Left colon (tissue), 2 donors: Measurements from ENCODE around the gene CAP1. TPM values are rescaled to one million over a fixed set of nuclear protein-coding genes. Genes with fewer than 3 reads are reported as not detected.
"Not testable (repeated sequence)": the region's sequence is repeated elsewhere in the genome, so short reads cannot be mapped to it uniquely, and the experiment has no call there.

Source experiments
- ATAC-seq: fragments of 200-7000 bp; cut with Tn5 transposase; one replicate; pipeline ENCODE4 v1.9.1; 2020; ENCODE audit warnings: mild to moderate bottlenecking, moderate library complexity
- DNase-seq, 2 donors: peaks; one replicate each; pipeline ENCODE4 v3.0.0-alpha.2; 2020
- intact Hi-C, 2 donors: fragments of 100-400 bp; cut with DNase I in 1 of 2; cut with micrococcal nuclease in 1 of 2; formaldehyde crosslinking; loops; one replicate each; pipeline versions ENCODE4 v1.11.2 to v1.14.0; 2022; cut with DNase I, micrococcal nuclease
- total RNA-seq, 2 donors: library from RNA; stranded (reverse); fragmentation: NEBNext Ultra II Directional; extraction: Animal tissue kit (Norgen Biotek cat#: 25700); gene quantifications; one replicate each; pipeline ENCODE4 v1.2.1, GENCODE V29; 2021
- donor health status: DM: no; HTN: no; CAD: no.
- donor health status: DM: yes; HTN: yes; CAD: no.

CAP1 gene
- total RNA-seq, 2 donors from 2014 or later = 474 to 514 TPM

- ATAC-seq (no peak), DNase-seq (no peak)
- intact Hi-C loops = loop anchor here in 1 of 2 donors (5.0 kb wide), 1 partner anchor 42 kb away; no protein-coding TSS in a partner anchor
Measured at GRCh38 chr1:40024671-40025070, 15.9 kb upstream of the CAP1 start.

- ATAC-seq (no peak), DNase-seq (no peak)
- intact Hi-C loops = loop anchor here in 1 of 2 donors (5.0 kb wide), 1 partner anchor 45 kb away; no protein-coding TSS in a partner anchor
Measured at GRCh38 chr1:40027647-40028046, 12.9 kb upstream of the CAP1 start.

GRCh38 chr1:40029608-40030007 is 10.9 kb upstream of the CAP1 start:
- peak; percentile 90 for ATAC-seq
- intact Hi-C loops = loop anchor here in 1 of 2 donors (5.0 kb wide), 1 partner anchor 47 kb away; no protein-coding TSS in a partner anchor
- DNase-seq = no peak

GRCh38 chr1:40030528-40031135 is 9.9 kb upstream of the CAP1 start:
- intact Hi-C loops = no loop called here
- DNase-seq (peak in 1 of 2 donors; percentile 35), ATAC-seq (peak; percentile 8)

GRCh38 chr1:40032240-40032891 is 8.2 kb upstream of the CAP1 start:
- DNase-seq (peak; percentile 60 to 72), ATAC-seq (peak; percentile 24)
- intact Hi-C loops = no loop called here

- intact Hi-C loops = no loop called here
- ATAC-seq = no peak
- no peak for DNase-seq
Measured at GRCh38 chr1:40034869-40035268, 5.7 kb upstream of the CAP1 start.

- ATAC-seq (no peak), DNase-seq (peak; percentile 37 to 59)
- intact Hi-C loops = no loop called here
Measured at GRCh38 chr1:40036574-40036973, 4.0 kb upstream of the CAP1 start.

GRCh38 chr1:40037254-40037653 is 3.3 kb upstream of the CAP1 start:
- DNase-seq, ATAC-seq, intact Hi-C loops: not testable (repeated sequence)

GRCh38 chr1:40038697-40039096 is 1.8 kb upstream of the CAP1 start:
- intact Hi-C loops = no loop called here
- DNase-seq (no peak), ATAC-seq (no peak)

- ATAC-seq (peak; percentile 44), DNase-seq (no peak)
- intact Hi-C loops = no loop called here
Measured at GRCh38 chr1:40039245-40039756, 1.2 kb upstream of the CAP1 start.

GRCh38 chr1:40039757-40040510 is 595 bp upstream of the CAP1 start:
- ATAC-seq (peak; percentile 61), DNase-seq (peak; percentile 92 to 93)
- intact Hi-C loops = no loop called here

- intact Hi-C loops = no loop called here
- DNase-seq (no peak), ATAC-seq (no peak)
Measured at GRCh38 chr1:40041466-40041838, 923 bp downstream of the CAP1 start.

- DNase-seq (no peak), ATAC-seq (no peak)
- intact Hi-C loops = no loop called here
Measured at GRCh38 chr1:40042341-40042740, 1.8 kb downstream of the CAP1 start.

- ATAC-seq = no peak
- DNase-seq = no peak
Measured at GRCh38 chr1:40044110-40044509, 3.6 kb downstream of the CAP1 start.

GRCh38 chr1:40045182-40045581 is 4.7 kb downstream of the CAP1 start:
- DNase-seq (no peak), ATAC-seq (no peak)
- intact Hi-C loops = no loop called here

More at GRCh38 chr1:40044110-40044509, 3.6 kb downstream of the CAP1 start:
- intact Hi-C loops = no loop called here

GRCh38 chr1:40045766-40046165 is 5.2 kb downstream of the CAP1 start:
- DNase-seq (no peak), ATAC-seq (no peak)
- intact Hi-C loops = no loop called here

- intact Hi-C loops = no loop called here
- DNase-seq = no peak
- ATAC-seq = no peak
Measured at GRCh38 chr1:40047276-40047675, 6.7 kb downstream of the CAP1 start.

- intact Hi-C loops = no loop called here
- no peak for DNase-seq
- no peak for ATAC-seq
Measured at GRCh38 chr1:40047769-40048168, 7.2 kb downstream of the CAP1 start.

GRCh38 chr1:40049725-40050124 is 9.2 kb downstream of the CAP1 start:
- DNase-seq = no peak

GRCh38 chr1:40050863-40051262 is 10.3 kb downstream of the CAP1 start:
- intact Hi-C loops = no loop called here
- ATAC-seq = no peak
- DNase-seq = no peak

More at GRCh38 chr1:40049725-40050124, 9.2 kb downstream of the CAP1 start:
- ATAC-seq = no peak
- intact Hi-C loops = no loop called here
